22Rv1 (cell line): Measurements from ENCODE around the gene AXDND1.
A peak's percentile ranks its signal among the peaks of the same experiment; 100 is the strongest.

ENCODE experiments used
- H3K27ac ChIP-seq: fragments of 450-650 bp; 2 replicates; pipeline ENCODE4 v1.5.1; 2017
- CTCF ChIP-seq: fragments of 450-650 bp; IDR thresholded peaks from 2 replicates; pipeline ENCODE4 v1.5.1; 2017; ENCODE audit warnings: mild to moderate bottlenecking
- ZFX ChIP-seq: fragments of 450-650 bp; IDR thresholded peaks from 2 replicates; pipeline ENCODE4 v1.6.1; 2017; ENCODE audit warnings: antibody characterized with exemption, borderline replicate concordance

AXDND1 gene

DNA sequence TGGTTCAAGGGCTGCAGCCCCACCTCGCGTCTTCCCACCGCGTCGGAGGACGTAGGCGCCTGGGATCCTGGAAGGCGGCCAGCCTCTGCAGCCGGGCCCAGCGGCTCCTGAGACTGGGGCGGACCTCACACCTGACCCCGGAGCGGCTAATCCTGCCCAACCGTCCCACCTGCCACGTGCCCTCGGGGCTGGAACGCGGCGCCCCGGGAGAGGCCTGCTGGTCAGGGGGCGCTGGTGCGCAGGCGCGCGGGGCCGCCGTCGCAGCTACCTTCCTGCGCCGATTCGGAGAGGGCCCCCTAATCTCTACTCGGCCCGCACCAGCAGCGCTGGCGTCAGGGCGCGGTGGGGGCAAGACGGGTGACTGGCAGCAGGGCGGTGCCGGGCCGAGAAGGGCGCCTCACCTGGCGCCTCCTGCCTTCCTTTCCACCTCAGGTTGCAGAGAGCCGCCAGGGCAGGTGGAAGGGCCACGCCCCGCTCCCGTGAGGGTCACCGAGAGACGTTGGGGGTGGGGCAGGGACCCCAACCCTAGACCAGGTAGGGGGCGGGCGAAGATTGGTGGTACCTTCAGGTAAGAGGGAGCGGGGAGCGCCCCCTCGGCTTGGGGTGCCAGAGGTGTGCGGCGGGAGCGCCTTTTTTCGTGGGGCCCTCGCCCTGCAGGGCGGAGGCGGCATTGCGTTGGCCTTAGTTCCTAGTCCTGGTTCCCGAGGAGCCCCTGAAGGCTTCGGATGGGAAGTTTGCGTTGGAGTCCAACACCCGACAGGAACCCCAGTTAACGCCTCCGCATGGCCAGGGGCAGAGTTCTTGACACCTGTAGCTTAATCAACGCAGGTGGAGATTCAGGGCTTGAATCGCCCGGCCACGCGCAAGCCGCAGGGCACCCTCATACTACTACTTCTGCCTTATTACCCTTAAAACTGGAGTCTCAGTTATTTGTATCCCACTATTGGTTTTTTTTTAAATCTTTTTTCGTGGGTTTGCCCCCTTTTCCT is 226.1 kb downstream of the AXDND1 start, which contains the start of gene TDRD5:
Gene TDRD5, plus strand, starts transcription at position 241 of the 989 bp plus-strand sequence. CDS start 784 bp downstream, outside the sequence.
- H3K27ac ChIP-seq = peak within 1 kb of the TSS; percentile 19; the same call in 1 of the 2 replicates

DNA sequence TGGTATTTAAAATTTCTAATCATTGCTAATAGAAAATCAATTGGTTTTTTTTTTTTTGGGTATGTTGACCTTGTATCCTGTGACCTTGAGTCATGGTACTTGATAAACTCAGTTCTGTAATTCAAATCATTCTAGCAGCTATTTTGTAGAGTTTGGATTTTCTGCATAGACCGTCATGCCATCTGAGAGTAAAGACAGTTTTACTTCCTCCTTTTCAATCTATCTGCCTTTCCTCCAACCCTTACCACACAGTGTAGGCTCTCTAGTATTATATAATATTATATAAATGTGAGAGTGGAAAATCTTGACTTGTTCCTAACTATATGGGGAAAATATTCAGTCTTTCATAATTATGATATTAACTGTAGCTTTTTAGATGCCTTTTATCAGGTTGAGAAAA is 232.9 kb downstream of the AXDND1 start:
- TF ChIP-seq ZFX (no peak), CTCF (no peak)
- no peak overlapping the region for H3K27ac ChIP-seq

More for the DNA sequence above, 226.1 kb downstream of the AXDND1 start, which contains the start of gene TDRD5:
- TF ChIP-seq CTCF = peak; percentile 43
- no peak for TF ChIP-seq ZFX

- TF ChIP-seq CTCF (peak; percentile 90), ZFX (no peak)
- H3K27ac ChIP-seq = no peak overlapping the region
Measured at GRCh38 chr1:179599623-179600249, 234.0 kb downstream of the AXDND1 start.

DNA sequence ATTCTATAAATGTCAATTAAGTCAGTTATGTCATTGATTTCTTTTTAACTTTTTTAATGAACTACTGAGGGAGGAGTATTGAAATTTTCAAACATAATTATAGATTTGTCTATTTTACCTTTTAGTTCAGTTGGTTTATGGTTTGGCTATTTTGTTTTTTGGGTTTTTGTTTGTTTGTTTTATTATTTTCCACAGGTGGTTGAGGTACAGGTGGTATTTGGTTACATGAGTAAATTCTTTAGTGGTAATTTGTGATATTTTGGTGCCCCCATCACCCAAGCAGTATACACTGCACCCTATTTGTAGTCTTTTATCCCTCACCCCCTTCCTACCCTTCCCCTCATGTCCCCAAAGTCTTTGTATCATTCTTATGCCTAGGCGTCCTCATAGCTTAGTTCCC is 235.3 kb downstream of the AXDND1 start:
- no peak overlapping the region for H3K27ac ChIP-seq
- no peak for TF ChIP-seq CTCF
- TF ChIP-seq ZFX = no peak
